Activated CD4-positive, alpha-beta T cell treated with anti-CD3 and anti-CD28 coated beads, Interleukin-10, Interleukin-2, amounts not matched to agents 100 ng/mL and 50 ng/mL, durations not matched to agents 16 hours and 8 hours (primary cell): ENCODE measurements around the gene MARCHF10.
"Not testable (repeated sequence)": the region's sequence is repeated elsewhere in the genome, so short reads cannot be mapped to it uniquely, and the experiment has no call there.

ENCODE experiments used
- DNase-seq: peaks from one replicate; pipeline ENCODE4 v3.0.0-alpha.2; 2020

MARCHF10 gene

GRCh38 chr17:62716834-62717588 is 91.1 kb downstream of the MARCHF10 start:
- no peak for DNase-seq

GRCh38 chr17:62715882-62716390 is 92.2 kb downstream of the MARCHF10 start:
- DNase-seq: no peak

GRCh38 chr17:62714016-62714777 is 93.9 kb downstream of the MARCHF10 start:
- DNase-seq: no peak

- no peak for DNase-seq
Measured at GRCh38 chr17:62713086-62713881, 94.8 kb downstream of the MARCHF10 start.

GRCh38 chr17:62712171-62712581 is 95.9 kb downstream of the MARCHF10 start:
- no peak for DNase-seq

GRCh38 chr17:62708587-62708986 is 99.5 kb downstream of the MARCHF10 start:
- DNase-seq: no peak

GRCh38 chr17:62707425-62707739 is 100.7 kb downstream of the MARCHF10 start:
- no peak for DNase-seq

- DNase-seq: no peak
Measured at GRCh38 chr17:62706598-62707424, 101.3 kb downstream of the MARCHF10 start.

- no peak for DNase-seq
Measured at GRCh38 chr17:62705778-62706597, 102.1 kb downstream of the MARCHF10 start.

GRCh38 chr17:62705156-62705777 is 102.8 kb downstream of the MARCHF10 start:
- no peak for DNase-seq

GRCh38 chr17:62704381-62704971 is 103.6 kb downstream of the MARCHF10 start:
- no peak for DNase-seq

GRCh38 chr17:62703776-62704380 is 104.2 kb downstream of the MARCHF10 start:
- peak; percentile 73 for DNase-seq

- DNase-seq: peak; percentile 34
Measured at GRCh38 chr17:62703261-62703775, 104.8 kb downstream of the MARCHF10 start.

- DNase-seq: no peak
Measured at GRCh38 chr17:62702746-62703260, 105.3 kb downstream of the MARCHF10 start.

GRCh38 chr17:62701706-62702085 is 106.4 kb downstream of the MARCHF10 start:
- DNase-seq: no peak

GRCh38 chr17:62700964-62701705 is 107.0 kb downstream of the MARCHF10 start:
- no peak for DNase-seq

GRCh38 chr17:62698459-62698858 is 109.7 kb downstream of the MARCHF10 start:
- not testable (repeated sequence) for DNase-seq

GRCh38 chr17:62696726-62697490 is 111.2 kb downstream of the MARCHF10 start:
- no peak for DNase-seq
